ENCODE results near the gene PGAP2. TPM values are rescaled to one million over a fixed set of nuclear protein-coding genes. Genes with fewer than 3 reads are reported as not detected.
A peak's percentile ranks its signal among the peaks of the same experiment; 100 is the strongest.

PGAP2 gene
- total RNA-seq, 5 donors from 2014 or later (not counting 1 experiment from before 2014, with no cell fraction given): 22.5 to 28.2 (median 24.6) TPM

DNA sequence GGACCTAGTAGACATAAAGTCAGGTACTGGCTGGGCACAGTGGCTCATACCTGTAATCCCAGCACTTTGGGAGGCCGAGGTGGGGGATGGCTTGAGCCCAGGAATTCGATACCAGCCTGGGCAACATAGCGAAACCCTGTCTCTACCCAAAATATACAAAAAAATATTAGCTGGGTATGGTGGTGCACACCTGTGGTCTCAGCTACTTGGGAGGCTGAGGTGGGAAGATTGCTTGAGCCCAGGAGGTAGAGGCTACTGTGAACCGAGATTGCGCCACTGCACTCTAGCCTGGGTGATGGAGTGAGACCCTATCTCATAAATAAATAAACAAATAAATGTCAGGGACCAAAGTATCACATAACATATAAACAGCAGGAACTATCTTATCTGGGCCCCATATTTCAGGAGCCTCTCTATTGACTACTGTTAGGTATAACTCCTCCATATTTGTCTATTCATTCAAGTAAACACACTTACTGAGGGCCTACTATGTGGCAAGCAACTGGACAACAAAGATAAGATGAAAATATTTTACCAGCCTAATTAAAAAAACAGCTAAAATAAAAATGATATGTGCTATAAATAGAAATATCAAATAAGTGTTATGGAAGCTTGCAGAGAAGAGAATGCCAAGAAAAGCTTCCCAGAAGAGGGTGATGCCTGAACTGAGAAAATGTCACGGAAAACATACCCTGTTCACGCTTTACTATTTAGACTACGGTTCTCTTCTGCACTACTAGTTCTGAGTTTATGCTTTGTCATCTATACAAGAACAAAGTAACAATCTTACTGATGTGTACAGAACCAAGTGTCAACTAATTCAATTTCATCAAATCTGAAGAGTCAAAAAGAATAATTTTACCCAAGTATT, 13.0 kb upstream of the PGAP2 start:
- Mint-ChIP-seq H3K4me1 (peaks cover 53 to 58% (median 55%) of the 10 kb centered on the region in 3 donors), H3K9me3 (no peaks in the 10 kb centered on the region), H3K4me3 (peak overlapping the region; percentile 89 to 97 (median 90)), H3K27ac (peak overlapping the region; percentile 91 to 97), H3K27me3 (no peaks in the 10 kb centered on the region), H3K36me3 (peaks cover 14% of the 10 kb centered on the region)
- DNase-seq (no peak), ATAC-seq (replicated peaks in 1 of 4) (no peak)
- no CpG with 5 or more reads among the region's 8 CpGs for WGBS (ENCODE audit: insufficient coverage)
- Histone ChIP-seq H3K4me3 (ENCODE audit: control insufficient read depth in 1 of 2, extremely low read depth in 1 of 2, low read length in 1 of 2) (peak overlapping the region in 1 of 2 donors; percentile 78), H3K27me3 (replicated peaks in 1 of 2; ENCODE audit: control insufficient read depth in 2 of 2, extremely low read depth in 1 of 2, insufficient read depth in 2 of 2, low read length in 1 of 2) (no peaks in the 10 kb centered on the region), H3K4me1 (ENCODE audit: control insufficient read depth in 1 of 2, extremely low read depth in 1 of 2, insufficient read depth in 2 of 2, low read length in 2 of 2) (peaks cover 24 to 39% of the 10 kb centered on the region in 2 experiments), H3K36me3 (ENCODE audit: control insufficient read depth in 2 of 2, extremely low read depth in 1 of 2, insufficient read depth in 1 of 2, low read length in 1 of 2) (peaks cover 13 to 26% of the 10 kb centered on the region in 2 donors), H3K9me3 (no peaks in the 10 kb centered on the region), H3K27ac (ENCODE audit: low read length) (peak overlapping the region; percentile 94)
- ChIA-PET POLR2A (interaction anchor here (0.6 to 1.5 kb wide), 7 partner anchors 10 to 192 kb away, joined by 3 to 12 read pairs (median 4); partner anchors contain the start of gene STIM1 (in 1 of the 2)), CTCF (interaction anchor here in 1 of 2 donors (0.5 to 1.9 kb wide), 6 partner anchors 10 to 889 kb away, joined by 3 to 11 read pairs (median 6); partner anchors contain the start of gene PGAP2)

DNA sequence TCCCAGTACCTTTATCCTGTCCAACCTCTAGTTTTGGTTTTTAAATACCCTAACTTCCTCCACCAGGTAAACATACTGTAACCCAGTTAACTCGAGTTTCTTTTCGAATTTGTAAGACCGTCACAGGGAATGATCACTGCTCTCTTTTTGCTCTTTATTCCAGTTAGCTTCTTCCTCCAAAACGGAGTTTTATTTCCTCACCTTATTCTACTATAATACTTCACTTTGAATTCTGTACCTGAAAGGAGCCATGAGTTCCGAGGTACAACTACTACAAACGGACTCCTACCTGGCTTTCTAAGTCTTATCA, 12.4 kb upstream of the PGAP2 start:
- Mint-ChIP-seq H3K27me3 (no peaks in the 10 kb centered on the region), H3K9me3 (no peaks in the 10 kb centered on the region), H3K27ac (peak overlapping the region; percentile 91 to 97), H3K4me3 (peak overlapping the region; percentile 89 to 97 (median 90)), H3K4me1 (peaks cover 52 to 53% (median 52%) of the 10 kb centered on the region in 3 donors), H3K36me3 (peaks cover 14% of the 10 kb centered on the region)
- 13% methylated on average over 6 of the region's 6 CpGs for WGBS (ENCODE audit: insufficient coverage)
- ChIA-PET POLR2A (interaction anchor here (0.6 to 1.5 kb wide), 5 partner anchors 10 to 192 kb away, joined by 3 to 12 read pairs (median 5); partner anchors contain the start of gene STIM1 (in 1 of the 2)), CTCF (interaction anchor here in 1 of 2 donors (0.5 to 1.9 kb wide), 6 partner anchors 11 to 889 kb away, joined by 3 to 11 read pairs (median 6); partner anchors contain the start of gene PGAP2)
- Histone ChIP-seq H3K4me3 (ENCODE audit: control insufficient read depth in 1 of 2, extremely low read depth in 1 of 2, low read length in 1 of 2) (peak overlapping the region; percentile 78 to 97), H3K9me3 (no peaks in the 10 kb centered on the region), H3K27me3 (replicated peaks in 1 of 2; ENCODE audit: control insufficient read depth in 2 of 2, extremely low read depth in 1 of 2, insufficient read depth in 2 of 2, low read length in 1 of 2) (no peaks in the 10 kb centered on the region), H3K36me3 (ENCODE audit: control insufficient read depth in 2 of 2, extremely low read depth in 1 of 2, insufficient read depth in 1 of 2, low read length in 1 of 2) (peaks cover 13 to 26% of the 10 kb centered on the region in 2 donors), H3K27ac (ENCODE audit: low read length) (peak overlapping the region; percentile 94), H3K4me1 (ENCODE audit: control insufficient read depth in 1 of 2, extremely low read depth in 1 of 2, insufficient read depth in 2 of 2, low read length in 2 of 2) (peaks cover 24 to 39% of the 10 kb centered on the region in 2 experiments)
- ATAC-seq (replicated peaks in 1 of 4): no peak
- no peak for DNase-seq

DNA sequence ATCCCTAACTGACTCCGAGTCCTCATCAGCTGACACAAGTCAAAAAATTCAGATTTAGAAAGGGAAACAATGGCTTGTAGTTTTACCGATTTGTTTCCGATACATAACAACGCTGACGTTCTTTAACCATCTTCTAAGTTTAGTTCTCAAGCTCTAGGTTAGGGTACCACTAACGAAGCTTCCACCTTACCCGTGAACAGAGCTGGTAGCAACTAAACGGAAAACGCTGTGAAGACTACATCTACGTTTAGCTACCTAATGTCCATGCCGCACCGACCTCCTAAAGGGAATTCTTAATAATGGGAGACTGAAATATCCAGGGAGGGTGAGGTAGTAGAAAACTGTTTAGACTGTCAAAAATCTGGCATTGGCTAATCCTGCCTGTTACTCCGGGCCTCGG, 12.0 kb upstream of the PGAP2 start:
- no peaks in the 10 kb centered on the region for H3K27me3 Mint-ChIP-seq
- Histone ChIP-seq H3K27ac (ENCODE audit: low read length) (peak overlapping the region; percentile 94), H3K36me3 (ENCODE audit: control insufficient read depth in 2 of 2, extremely low read depth in 1 of 2, insufficient read depth in 1 of 2, low read length in 1 of 2) (peaks cover 11 to 26% of the 10 kb centered on the region in 2 donors), H3K4me3 (ENCODE audit: control insufficient read depth in 1 of 2, extremely low read depth in 1 of 2, low read length in 1 of 2) (peak overlapping the region; percentile 78 to 97), H3K4me1 (ENCODE audit: control insufficient read depth in 1 of 2, extremely low read depth in 1 of 2, insufficient read depth in 2 of 2, low read length in 2 of 2) (peaks cover 24 to 39% of the 10 kb centered on the region in 2 experiments), H3K27me3 (replicated peaks in 1 of 2; ENCODE audit: control insufficient read depth in 2 of 2, extremely low read depth in 1 of 2, insufficient read depth in 2 of 2, low read length in 1 of 2) (no peaks in the 10 kb centered on the region), H3K9me3 (no peaks in the 10 kb centered on the region)
- no peaks in the 10 kb centered on the region for H3K9me3 Mint-ChIP-seq
- ChIA-PET POLR2A (interaction anchor here (0.5 to 1.5 kb wide), 5 partner anchors 11 to 191 kb away, joined by 3 to 12 read pairs (median 4); partner anchors contain the start of gene STIM1 (in 1 of the 2)), CTCF (interaction anchor here in 1 of 2 donors (0.8 to 1.9 kb wide), 4 partner anchors 11 to 45 kb away, joined by 3 to 11 read pairs (median 6); partner anchors contain the start of gene PGAP2)
- peak in 1 of 35 experiments; percentile 35 for DNase-seq
- 11% methylated on average over 6 of the region's 14 CpGs for WGBS (ENCODE audit: insufficient coverage)
- ATAC-seq (replicated peaks in 1 of 4): no peak
- H3K27ac Mint-ChIP-seq: peak overlapping the region; percentile 91 to 97
- peaks cover 14% of the 10 kb centered on the region for H3K36me3 Mint-ChIP-seq
- peak overlapping the region; percentile 89 to 97 (median 90) for H3K4me3 Mint-ChIP-seq
- peaks cover 52 to 53% (median 52%) of the 10 kb centered on the region in 3 donors for H3K4me1 Mint-ChIP-seq

DNA sequence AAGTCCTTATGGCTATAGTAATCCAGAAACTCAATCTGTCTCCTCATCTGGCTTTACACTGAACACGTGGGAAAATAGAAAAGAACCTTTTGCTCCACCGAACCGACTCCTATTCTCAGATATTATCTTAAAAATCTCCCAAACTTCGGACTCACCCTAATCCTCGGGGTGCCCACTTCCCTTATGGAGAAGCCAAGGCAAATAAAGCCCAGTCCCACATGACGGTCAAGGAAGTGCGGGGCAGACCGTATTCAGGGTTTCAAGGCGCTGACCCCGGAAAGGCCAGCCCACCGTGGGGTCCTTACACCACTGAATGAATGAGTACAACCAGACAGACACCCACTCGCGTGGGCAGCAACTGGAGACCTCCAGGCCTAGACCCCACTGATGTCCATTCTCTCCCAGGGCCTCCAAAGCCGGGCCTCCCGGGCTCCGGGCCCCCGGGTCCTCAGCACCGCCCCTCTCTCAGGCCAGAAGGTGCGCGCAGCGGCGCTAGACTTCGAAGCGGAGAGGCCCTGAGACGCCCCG, 11.5 kb upstream of the PGAP2 start:
- DNase-seq (no peak), ATAC-seq (replicated peaks in 1 of 4) (peak; percentile 25 to 47 (median 43))
- Mint-ChIP-seq H3K4me3 (peak overlapping the region; percentile 89 to 97 (median 90)), H3K36me3 (peaks cover 14% of the 10 kb centered on the region), H3K27ac (peak overlapping the region; percentile 91 to 97), H3K9me3 (no peaks in the 10 kb centered on the region), H3K27me3 (no peaks in the 10 kb centered on the region), H3K4me1 (peaks cover 52 to 53% (median 52%) of the 10 kb centered on the region in 3 donors)
- ChIA-PET POLR2A (interaction anchor here (0.5 to 1.5 kb wide), 3 partner anchors 11 to 29 kb away, joined by 3 to 12 read pairs (median 4); no protein-coding TSS in a partner anchor), CTCF (interaction anchor here in 1 of 2 donors (1.3 to 1.9 kb wide), 3 partner anchors 11 to 45 kb away, joined by 4 to 11 read pairs (median 8); partner anchors contain the start of gene PGAP2)
- Histone ChIP-seq H3K4me3 (ENCODE audit: control insufficient read depth in 1 of 2, extremely low read depth in 1 of 2, low read length in 1 of 2) (peak overlapping the region; percentile 78 to 97), H3K9me3 (no peaks in the 10 kb centered on the region), H3K4me1 (ENCODE audit: control insufficient read depth in 1 of 2, extremely low read depth in 1 of 2, insufficient read depth in 2 of 2, low read length in 2 of 2) (peaks cover 24 to 39% of the 10 kb centered on the region in 2 experiments), H3K36me3 (ENCODE audit: control insufficient read depth in 2 of 2, extremely low read depth in 1 of 2, insufficient read depth in 1 of 2, low read length in 1 of 2) (peaks cover 5 to 26% of the 10 kb centered on the region in 2 donors), H3K27me3 (replicated peaks in 1 of 2; ENCODE audit: control insufficient read depth in 2 of 2, extremely low read depth in 1 of 2, insufficient read depth in 2 of 2, low read length in 1 of 2) (no peaks in the 10 kb centered on the region), H3K27ac (ENCODE audit: low read length) (peak overlapping the region; percentile 94)
- 0% methylated on average over 25 of the region's 26 CpGs for WGBS (ENCODE audit: insufficient coverage)

DNA sequence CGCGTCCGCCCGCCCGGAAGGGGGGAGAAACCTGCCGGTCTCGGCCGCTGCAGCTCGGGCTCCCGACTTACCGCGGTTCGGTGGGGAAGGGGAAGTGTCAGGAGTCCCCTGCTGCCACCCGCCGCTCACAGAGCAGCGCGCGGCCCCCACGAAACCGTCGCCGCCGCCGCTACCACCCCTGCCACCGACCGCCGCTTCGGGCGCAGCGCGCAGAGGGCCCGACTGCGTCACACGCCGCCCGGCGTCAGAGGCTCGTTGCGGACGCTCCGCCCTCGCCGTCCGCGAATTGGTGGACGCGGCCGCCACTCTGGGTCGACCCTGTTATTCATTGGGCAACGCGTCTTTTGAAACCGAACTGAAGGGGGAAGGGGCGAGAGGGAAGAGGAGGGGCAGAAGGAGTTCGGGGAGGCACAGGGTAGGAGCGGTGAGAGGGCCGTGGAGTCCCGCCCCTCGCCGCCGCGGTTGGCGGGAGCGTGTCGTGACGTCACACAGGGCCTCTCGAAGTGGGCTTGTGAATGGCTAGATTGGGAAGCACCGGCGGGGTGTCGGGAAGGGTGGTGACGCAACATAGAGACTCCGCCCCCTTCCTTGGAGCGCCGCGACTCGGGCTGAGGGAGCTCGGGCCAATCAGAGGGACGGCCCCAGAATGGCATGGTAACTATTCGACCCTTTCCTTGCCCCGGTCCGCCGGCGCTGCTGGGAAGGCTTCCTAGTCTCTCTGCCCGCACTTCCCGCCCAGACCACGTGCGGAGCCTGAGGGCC, 10.8 kb upstream of the PGAP2 start, which contains the start of gene NUP98:
Gene NUP98, minus strand, starts transcription at position 226 of the 762 bp plus-strand sequence. CDS start 15,437 bp downstream, outside the sequence.
- Histone ChIP-seq H3K9me3 (no peaks in the 10 kb centered on the region), H3K4me1 (ENCODE audit: control insufficient read depth in 1 of 2, extremely low read depth in 1 of 2, insufficient read depth in 2 of 2, low read length in 2 of 2) (peaks cover 24 to 39% of the 10 kb centered on the region in 2 experiments), H3K4me3 (ENCODE audit: control insufficient read depth in 1 of 2, extremely low read depth in 1 of 2, low read length in 1 of 2) (peak within 1 kb of the TSS; percentile 78 to 97), H3K27me3 (replicated peaks in 1 of 2; ENCODE audit: control insufficient read depth in 2 of 2, extremely low read depth in 1 of 2, insufficient read depth in 2 of 2, low read length in 1 of 2) (no peaks in the 10 kb centered on the region), H3K27ac (ENCODE audit: low read length) (peak within 1 kb of the TSS; percentile 94), H3K36me3 (ENCODE audit: control insufficient read depth in 2 of 2, extremely low read depth in 1 of 2, insufficient read depth in 1 of 2, low read length in 1 of 2) (peaks cover 5 to 24% of the 10 kb centered on the region in 2 donors)
- Mint-ChIP-seq H3K4me3 (peak within 1 kb of the TSS; percentile 89 to 97 (median 90)), H3K27ac (peak within 1 kb of the TSS; percentile 97), H3K9me3 (no peaks in the 10 kb centered on the region), H3K27me3 (no peaks in the 10 kb centered on the region), H3K4me1 (peaks cover 47 to 52% (median 47%) of the 10 kb centered on the region in 3 donors), H3K36me3 (peaks cover 12% of the 10 kb centered on the region)
- CTCF ChIA-PET: interaction anchor here in 1 of 2 donors (0.6 to 0.9 kb wide), 3 partner anchors 11 to 58 kb away, joined by 3 read pairs; partner anchors contain the start of genes PGAP2 and STIM1
- WGBS (ENCODE audit: insufficient coverage): under 1% methylated on average over 85 of the region's 86 CpGs
- POLR2A ChIA-PET: interaction anchor here (0.6 to 1.0 kb wide), 7 partner anchors 10 to 57 kb away, joined by 3 to 7 read pairs (median 4); partner anchors contain the start of gene PGAP2 (in 1 of the 2)
- peak; percentile 93 to 97 (median 94) for ATAC-seq (replicated peaks in 1 of 4)
- peak; percentile 97 to 100 (median 100) for DNase-seq
